IPS-11a (cell line): Measurements from ENCODE around the gene ERI3.

ENCODE experiments used
- H3K4me3 ChIP-seq: one replicate; pipeline ENCODE4 v1.5.1; 2013; ENCODE audit warnings: low read depth, low read length, control low read depth

Gene ERI3

DNA sequence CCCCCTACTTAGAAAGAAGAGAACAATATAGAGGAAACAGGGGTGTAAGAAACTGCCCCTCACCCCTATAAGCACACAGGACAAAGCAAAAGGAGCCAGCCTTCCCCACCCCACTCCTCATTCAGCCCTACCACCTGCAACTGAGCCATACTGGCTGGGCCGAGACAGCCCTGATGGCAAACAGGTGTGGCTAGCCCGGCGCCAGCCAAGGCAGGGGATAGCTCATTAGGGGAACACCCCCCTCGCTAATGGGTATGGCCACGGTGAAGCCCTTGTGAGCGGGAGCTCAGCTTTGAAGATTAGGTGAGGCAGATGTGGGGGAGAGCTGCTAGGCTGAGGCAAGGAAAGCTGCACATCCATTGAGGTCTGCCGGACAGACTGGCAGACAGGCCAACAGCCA is 65.5 kb downstream of the ERI3 start:
- no peak overlapping the region for H3K4me3 ChIP-seq

DNA sequence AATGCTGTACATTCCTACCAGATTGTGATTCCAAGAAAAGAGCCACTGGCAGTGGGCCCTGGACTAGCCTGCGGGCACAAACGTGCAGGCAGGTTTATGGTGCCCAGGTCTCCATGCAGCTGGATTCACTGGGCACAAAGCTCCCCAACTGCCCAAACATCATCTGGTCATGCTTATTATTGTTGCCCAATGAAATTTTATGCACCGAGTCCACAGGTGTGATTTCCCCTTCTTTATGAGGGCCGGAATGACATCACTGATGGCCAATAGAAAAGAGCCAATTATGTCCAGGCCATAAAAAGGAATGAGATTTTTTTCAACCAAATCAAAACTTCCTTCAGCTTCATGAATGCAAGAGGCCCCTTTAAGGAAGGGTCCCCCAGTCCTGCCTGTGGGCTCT is 66.2 kb downstream of the ERI3 start:
- no peak overlapping the region for H3K4me3 ChIP-seq

DNA sequence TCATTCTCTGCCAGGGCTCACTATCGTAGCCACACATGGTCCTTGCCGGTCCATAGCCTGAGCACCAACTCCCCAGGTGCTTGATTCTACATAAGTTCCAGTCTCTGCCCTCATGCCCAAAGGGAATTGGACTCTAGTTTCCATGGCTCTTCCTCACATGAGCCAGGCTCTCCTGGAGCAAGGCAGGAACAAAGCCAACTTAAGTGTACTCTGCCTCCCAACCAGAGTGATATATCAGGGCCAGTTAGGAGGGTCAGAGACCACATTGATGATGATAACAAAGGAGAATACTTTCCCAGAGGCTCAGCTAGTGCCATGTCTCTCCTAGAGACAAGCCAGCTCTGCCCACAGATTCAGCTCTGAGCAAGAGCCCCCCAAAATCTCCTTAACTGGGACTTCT is 70.9 kb downstream of the ERI3 start:
- no peak overlapping the region for H3K4me3 ChIP-seq

DNA sequence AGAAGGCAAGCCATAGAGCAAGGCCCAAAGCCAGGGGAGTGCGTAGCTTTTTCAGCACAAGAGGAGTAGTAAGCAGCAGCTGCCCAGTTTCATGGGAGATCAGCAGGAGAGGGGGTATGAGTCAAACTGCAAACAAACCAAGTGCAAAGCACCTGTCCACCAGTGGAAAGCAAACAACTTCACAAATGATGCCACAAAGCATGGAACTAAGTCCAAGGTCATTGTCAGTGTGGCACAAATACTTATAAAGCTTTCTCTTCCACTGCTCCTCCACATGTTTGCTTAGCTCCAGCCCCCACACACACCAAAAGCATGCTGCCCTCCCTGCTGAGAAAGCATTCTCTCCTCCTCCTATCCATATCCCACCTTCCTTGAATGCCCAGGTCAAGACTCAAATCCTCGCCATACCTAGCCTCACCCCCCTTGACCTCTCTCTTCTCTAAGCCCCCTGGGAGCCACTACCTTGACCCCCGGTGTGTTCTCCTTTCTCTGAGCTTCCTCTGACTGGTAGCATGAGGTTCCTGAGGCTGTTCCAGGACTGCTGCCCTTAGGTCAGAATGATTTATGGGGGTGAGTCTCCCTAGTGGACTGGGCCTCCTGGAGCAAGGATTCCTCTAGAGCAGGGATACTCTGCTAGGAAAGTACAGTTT is 71.4 kb downstream of the ERI3 start:
- H3K4me3 ChIP-seq = no peak overlapping the region

DNA sequence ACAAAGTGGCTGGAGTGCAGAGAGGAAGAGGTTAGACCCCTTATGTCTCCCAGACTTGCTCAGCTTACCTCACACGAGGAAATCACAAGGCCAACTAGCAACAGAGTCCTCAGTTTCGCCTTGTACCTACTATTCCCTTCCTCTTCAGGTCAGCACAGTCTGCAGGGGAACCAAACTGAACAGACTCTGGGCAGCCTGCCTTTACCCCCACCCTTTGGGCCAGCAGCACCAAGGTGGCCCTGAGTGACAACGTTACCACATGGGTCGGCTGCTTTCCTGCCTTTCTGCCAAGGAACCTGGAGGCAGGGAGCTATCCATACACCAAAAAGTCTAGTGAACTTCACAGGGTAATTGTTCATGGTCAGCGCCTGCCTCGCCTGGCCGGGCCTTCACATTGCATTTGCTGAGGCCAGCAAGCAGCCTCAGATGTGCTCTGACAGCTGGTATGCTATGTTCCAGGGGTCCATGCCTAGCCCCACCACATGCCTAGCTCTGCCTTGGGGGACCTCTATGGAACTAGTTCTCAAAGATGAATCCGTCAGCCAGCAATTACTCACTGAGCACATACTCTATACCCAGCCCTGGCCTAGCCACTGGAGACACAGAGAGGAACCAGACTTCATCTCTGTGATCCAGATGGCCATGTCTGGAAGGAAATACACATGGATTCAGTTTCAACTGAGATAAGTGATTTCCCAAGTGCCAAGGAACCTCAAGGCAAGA is 72.2 kb downstream of the ERI3 start:
- no peak overlapping the region for H3K4me3 ChIP-seq

DNA sequence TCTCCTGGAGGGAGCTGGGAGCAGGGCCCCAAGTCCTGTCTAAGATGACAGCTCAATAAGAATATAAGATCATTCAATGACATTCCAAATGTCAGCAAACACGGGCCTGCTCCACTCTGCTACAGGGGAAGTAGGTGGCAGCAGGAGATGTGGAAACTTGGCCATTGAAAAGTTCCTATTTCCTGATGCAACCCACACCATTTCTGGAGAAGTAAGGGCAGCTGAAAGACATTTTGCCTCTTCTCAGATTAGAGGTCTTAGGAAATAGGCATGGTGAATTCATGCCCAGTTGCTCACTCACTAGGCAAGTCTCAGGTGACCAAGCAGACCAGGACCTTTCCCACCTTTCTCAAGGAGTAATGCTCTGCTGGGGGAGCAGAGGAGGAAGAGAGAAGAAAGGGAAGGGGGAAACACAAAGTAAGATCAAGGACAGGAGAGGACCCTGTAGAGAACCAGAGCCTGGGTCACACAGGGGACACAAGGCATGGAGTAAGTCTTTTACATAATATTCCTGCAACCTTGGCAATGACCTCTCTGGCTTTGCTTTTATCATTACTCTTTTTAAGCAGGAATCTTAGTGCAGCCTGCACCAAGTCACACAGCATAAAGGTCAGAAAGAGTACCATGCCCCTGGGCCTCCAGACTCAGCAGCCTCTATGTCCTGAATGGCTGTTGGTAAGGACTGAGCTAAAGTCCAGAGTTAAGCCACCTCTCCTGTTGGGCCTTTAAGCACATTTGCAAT is 72.9 kb downstream of the ERI3 start:
- H3K4me3 ChIP-seq = no peak overlapping the region

DNA sequence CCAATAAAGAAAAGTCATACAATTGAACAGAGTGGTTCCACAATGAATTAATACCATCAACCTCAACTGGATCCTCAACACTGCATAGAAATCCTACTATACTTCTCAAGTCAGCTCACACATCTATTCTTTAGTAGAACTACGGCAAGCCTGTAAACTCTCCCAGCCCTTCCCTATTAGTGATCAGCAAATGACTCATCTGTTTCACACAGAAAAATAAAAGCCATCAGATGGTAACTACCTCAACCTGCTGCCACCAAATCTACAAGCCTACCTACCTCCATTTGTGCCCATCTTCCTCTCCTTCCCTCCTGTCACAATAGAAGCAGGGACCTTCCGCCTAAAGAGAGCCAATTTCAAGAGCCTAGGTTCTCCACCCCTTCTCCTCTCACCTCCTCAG is 78.2 kb downstream of the ERI3 start:
- H3K4me3 ChIP-seq = no peak overlapping the region

DNA sequence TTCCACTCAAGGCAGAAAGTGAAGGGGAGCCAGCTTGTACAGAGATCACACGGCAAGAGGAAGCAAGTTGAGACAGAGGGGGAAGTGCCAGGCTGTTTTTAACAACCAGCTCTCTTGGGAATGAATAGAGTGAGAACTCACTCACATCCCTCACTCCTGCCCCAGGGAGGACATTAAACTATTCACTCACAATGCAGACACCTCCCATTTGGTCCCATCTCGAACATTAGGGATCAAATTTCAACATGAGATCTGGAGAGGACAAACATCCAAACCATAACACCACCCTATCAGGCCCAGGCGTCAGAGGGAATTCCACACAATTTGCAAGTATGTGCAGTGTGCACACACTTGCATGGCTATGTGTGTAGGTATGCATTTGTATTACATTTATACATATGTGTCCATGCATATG is 79.1 kb downstream of the ERI3 start:
- no peak overlapping the region for H3K4me3 ChIP-seq

DNA sequence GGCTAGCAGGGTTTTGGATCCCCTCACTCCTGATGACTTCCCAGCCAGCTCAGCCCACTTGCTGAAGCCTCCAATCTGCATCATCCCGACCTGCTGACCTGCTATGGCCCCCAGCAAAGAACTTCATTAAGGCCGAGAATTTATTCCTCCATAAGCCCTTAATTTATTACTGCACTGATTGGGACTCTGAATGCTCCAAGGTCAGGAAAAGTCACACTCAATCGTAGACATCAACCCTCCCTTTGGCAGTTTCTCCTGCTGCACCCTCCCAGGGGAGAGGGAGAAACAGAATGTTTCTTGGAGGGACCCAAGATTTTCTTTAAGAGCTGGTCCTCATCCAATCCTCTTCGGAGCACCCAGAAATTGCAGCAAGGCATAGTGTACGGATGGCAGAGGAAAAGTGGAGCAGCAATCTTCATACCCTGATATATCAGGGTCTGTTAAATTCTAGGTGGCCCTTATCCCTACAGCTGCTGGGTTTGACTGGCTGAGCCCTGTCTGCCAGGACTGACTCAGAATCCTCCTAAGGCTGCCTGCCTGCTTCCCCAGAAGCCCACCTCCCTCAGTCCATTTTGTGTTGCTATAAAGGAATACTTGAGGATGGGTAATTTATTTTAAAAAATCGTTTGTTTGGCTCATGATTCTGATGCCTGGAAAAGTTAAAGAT is 79.6 kb downstream of the ERI3 start:
- no peak overlapping the region for H3K4me3 ChIP-seq

DNA sequence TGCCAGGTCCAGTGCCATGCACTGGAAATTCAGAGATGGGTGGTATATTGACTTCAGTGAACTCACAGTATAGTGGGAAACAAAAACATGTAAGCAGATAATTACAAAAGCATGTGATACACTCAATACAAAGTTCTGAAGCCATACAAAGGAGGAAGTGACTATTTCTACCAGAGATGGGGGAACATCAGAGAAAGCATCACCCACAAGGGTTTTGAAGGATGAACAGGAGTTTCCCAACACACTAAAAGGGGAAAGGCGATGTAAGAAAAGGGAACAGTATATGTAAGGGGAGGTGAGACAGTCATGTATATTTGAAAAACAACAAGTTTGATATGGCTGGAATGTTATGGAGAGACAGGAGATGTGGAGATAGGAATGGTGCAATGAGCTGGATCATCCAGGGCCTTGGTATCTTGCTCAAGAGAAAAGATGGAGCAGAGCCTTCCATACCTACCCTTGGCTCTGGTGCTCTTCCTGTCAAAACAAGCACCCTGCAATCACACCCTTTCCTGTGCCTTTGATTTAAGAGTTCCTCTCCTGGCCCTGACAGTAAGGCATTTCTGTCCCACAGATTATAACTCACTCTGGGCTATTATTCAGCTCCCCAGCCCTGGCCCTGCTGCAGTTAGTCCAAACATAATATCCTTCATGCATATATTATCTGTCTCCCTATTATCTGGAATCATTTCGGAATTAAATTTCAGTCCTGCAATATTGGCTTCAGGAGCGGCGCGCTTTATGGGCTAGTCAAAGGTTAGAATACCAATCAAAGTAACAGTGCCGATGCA is 81.3 kb downstream of the ERI3 start:
- H3K4me3 ChIP-seq = no peak overlapping the region

DNA sequence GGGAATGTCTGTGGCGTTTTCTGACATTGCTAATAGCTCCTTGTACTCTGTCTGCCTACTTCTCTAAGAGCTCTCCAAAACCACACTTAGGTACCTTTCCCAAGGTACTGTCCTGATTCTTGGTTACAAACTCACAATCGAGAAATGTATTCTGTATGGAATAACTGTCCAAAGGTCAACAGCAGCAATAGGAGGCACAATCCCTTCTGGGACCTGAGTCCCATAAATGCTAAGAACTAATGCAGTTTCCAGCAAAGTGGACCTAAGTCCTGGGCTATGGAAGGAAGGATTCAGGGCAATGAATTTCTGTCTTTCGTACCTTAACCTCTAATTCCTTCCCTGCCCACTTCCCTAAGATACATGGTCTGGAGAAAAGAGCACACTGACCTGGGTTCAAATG is 82.1 kb downstream of the ERI3 start:
- H3K4me3 ChIP-seq = no peak overlapping the region

DNA sequence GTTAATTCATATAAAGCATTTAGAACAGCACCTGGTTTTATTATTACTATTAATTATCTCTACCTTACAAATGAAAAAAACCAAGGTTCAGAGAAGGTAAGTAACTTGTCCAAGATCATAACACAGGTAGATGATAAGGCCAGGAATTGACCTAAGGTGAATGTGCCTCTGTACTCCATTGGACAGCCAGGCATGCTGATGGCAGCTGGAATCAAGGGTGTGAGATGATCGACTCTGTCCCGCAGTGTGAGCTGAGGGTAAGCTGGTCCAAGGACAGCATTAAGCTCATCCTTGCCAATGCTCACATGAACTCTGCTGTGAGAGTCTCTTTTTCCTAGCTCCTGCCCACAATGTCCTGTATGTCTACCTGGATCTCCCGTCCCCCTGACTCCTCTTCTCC is 83.4 kb downstream of the ERI3 start:
- no peak overlapping the region for H3K4me3 ChIP-seq

DNA sequence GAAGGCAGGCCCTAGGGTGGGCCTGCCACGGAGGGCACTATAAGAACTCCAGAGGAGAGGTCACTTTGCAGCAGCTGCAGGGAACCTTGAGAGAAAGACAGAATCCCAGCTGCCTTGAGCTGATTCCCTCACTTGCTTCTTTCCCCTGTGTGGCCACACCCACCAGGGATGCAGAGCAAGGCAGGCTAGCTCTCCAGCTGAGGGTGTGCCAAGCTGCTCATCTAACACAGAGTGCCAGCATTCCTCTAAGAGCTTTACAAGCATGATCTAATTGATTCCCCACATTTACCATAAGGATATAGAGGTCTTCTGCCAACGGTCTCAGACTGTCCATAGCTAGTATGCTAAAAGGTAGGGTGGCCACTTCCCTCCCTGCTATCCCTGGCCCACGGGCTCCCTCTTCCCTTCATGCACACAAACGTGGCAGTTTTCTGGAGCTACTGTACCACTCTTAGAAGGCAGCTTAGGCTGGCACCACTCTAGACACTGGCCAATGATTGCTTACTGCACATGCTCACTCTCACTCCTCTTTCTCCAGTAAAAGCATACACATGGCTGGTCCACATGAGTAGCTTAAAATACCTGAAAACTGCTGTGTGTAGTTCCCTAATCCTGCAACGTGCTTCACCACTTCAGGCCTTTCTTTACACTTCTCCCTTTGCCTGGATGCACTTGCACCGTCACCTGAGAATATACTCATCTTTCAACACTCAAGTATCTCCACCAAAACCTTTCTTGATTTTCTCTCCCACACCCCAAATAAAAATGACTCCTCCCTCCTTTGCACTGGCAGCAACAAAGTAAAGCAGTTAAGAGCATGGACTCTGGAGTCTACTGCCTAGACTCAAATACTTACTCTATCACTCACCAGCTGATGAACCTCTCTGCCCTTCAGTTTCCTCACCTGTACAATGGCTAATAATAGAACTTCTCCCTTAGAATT is 84.1 kb downstream of the ERI3 start:
- no peak overlapping the region for H3K4me3 ChIP-seq

DNA sequence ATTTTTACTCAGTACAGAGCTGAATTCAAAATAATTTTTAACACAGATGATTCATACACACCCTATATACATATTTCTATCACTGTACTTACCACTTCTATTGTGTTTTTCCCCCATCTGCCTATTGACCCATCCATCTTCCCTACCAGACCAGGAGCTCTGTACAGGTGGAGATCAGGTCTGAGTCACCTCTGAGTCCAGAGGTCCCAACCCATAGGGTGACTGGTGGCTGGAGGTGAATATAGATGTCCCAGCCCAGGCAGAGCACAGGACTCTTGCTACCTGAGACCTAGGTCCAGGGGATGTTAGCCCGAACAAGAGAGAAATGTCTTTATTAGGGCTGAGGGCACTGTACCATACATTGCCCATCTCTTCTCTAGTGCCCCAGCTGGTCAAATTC is 87.0 kb downstream of the ERI3 start:
- no peak overlapping the region for H3K4me3 ChIP-seq

DNA sequence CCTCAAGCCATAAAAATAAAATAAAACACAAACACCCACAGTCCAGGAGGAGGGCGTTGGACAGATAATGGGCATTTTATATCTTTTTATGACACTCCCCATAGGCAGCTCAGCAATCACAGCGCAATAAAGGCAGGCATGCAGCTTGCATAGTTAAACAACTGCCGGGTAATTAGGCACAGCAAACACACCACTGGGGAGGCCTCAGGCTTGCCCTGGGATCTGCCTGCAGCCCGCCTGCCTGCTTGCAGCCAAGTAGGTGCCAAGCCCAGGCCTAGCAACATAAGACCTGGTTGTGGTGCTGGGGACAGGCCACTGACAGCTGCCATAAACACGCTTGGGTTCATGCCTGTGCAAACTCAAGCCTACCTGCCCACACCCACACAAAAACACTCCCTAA is 87.6 kb downstream of the ERI3 start:
- H3K4me3 ChIP-seq = no peak overlapping the region

DNA sequence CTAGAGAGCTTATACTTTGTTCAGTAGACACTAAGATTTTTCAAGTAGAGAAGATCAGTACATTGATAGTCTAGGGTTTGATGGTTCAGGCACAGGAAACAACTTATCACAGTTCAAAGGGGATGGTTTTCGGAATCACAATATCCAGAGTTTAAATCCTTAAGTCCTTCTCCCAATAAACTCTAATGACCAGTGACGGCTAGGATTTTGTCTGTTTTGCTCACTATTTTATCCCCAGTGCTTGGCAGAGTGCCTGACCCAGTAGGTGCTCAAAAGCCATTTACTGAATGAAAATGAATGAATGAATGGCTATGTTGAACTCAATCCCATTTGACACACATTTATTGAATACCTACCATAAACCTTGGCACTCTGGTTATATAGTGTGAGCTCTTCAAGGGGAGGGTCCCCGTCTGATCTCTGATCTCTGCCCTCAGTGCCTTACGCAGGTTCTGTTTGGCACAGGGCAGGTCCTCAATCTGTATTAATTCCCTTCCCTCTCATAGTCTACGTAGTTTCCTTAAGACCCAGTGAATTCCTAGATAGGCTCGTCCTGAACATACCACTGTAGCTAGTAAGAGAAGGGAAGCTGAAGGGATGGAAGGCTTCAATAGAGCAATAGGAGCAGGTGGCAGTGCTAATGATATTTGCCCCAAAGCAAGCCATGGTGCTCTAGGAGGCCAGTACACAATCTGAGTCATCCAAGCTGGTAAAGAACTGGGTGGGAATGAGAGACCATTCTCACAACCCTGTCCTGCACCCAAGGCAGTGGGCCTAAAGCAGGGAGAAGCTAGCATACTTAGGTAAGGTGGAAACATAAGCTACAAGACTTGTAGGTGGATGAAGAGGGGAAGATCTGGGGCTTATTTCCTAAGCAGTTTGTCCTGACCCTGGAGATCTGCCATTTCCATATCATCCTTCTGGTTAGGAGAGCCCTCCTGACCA is 88.4 kb downstream of the ERI3 start:
- no peak overlapping the region for H3K4me3 ChIP-seq

DNA sequence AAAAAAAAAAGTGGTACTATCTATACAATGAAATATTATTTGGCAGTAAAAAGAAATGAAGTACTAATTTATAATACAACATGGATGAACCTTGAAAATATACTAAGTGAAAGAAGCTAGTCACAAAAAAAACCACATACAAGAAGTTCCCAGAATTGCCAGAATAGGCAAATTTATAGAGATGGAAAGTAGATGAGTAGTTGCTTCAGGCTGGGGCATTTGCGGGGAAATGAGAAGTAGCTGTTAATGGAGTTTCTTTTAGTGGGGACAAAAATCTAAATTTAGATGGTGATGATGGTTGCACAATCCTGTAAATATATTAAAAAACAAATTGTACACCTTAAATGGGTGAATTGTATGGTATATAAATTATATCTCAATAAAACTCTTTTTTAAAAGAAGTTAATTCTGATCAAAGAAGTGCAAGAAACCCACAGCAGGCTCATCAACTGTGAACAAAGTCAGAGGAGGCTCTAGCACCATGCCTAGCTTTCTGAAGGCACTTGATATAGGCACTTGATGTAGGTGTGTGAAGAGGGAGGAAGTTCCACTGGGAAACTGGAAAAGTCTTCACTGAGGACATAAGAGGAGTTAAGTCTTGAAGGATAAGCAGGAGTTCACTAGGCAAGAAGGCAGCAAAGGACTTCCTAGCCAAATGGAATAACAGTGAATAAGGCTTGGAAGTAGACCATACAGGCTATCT is 89.2 kb downstream of the ERI3 start:
- no peak overlapping the region for H3K4me3 ChIP-seq

DNA sequence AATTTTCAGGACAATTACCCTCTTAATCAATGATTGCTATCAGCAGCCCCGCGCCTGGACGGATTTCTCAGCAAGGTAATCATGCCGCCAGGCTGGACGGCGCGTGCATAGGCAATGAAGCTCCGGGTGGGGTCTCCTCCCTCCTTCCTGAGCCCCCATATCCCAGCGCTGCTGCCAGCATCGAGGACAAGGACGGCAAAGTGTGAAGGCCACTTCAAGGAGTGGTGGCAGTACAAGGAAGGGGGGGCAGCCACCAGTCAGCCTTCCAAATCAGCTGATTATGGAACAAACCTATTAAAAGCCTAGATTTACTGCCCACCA is 90.6 kb downstream of the ERI3 start:
- no peak overlapping the region for H3K4me3 ChIP-seq
